SK-N-SH (cell line): Measurements from ENCODE around the gene TOX4.

ENCODE experiments used
- EP300 ChIP-seq, 2 experiments: IDR thresholded peaks; 2 replicates each; pipeline versions ENCODE4 v1.4.0 to v1.6.1; 2012; ENCODE audit warnings: borderline replicate concordance in 1 of 2, low read depth in 1 of 2, low read length in 1 of 2
- GABPA ChIP-seq: IDR thresholded peaks from 2 replicates; pipeline ENCODE4 v1.4.0; 2012; ENCODE audit warnings: low read depth, mild to moderate bottlenecking
- JUND ChIP-seq: IDR thresholded peaks from 2 replicates; pipeline ENCODE4 v1.4.0; 2012
- NRF1 ChIP-seq: IDR thresholded peaks from 2 replicates; pipeline ENCODE4 v1.6.1; 2012; ENCODE audit warnings: low read depth, mild to moderate bottlenecking, low read length
- POLR2AphosphoS5 ChIP-seq: IDR thresholded peaks from 2 replicates; pipeline ENCODE4 v1.6.1; 2012; ENCODE audit warnings: low read depth, low read length
- TCF12 ChIP-seq: IDR thresholded peaks from 2 replicates; pipeline ENCODE4 v1.4.0; 2012
- TF ChIP-seq, protein P1 (sequence below): IDR thresholded peaks from 2 replicates; pipeline ENCODE4 v1.4.0; 2012; ENCODE audit warnings: low read depth
- TF ChIP-seq, protein P2 (sequence below): fragments of 150-350 bp; IDR thresholded peaks from 2 replicates; pipeline ENCODE4 v1.6.1; 2017; ENCODE audit warnings: antibody characterized with exemption, low read length, low read depth, borderline replicate concordance
- TF ChIP-seq, protein P3 (sequence below): fragments of 150-350 bp; IDR thresholded peaks from 2 replicates; pipeline ENCODE4 v1.6.1; 2016; ENCODE audit warnings: mild to moderate bottlenecking, low read depth, low read length
- TF ChIP-seq, protein P4 (sequence below): fragments of 200-600 bp; sonication (generic); IDR thresholded peaks from 2 replicates; pipeline ENCODE4 v1.6.1; 2017; ENCODE audit warnings: antibody characterized with exemption, mild to moderate bottlenecking, moderate library complexity
- TF ChIP-seq, protein P5 (sequence below): IDR thresholded peaks from 2 replicates; pipeline ENCODE4 v1.4.0; 2012; ENCODE audit warnings: low read depth, borderline replicate concordance

DNA sequence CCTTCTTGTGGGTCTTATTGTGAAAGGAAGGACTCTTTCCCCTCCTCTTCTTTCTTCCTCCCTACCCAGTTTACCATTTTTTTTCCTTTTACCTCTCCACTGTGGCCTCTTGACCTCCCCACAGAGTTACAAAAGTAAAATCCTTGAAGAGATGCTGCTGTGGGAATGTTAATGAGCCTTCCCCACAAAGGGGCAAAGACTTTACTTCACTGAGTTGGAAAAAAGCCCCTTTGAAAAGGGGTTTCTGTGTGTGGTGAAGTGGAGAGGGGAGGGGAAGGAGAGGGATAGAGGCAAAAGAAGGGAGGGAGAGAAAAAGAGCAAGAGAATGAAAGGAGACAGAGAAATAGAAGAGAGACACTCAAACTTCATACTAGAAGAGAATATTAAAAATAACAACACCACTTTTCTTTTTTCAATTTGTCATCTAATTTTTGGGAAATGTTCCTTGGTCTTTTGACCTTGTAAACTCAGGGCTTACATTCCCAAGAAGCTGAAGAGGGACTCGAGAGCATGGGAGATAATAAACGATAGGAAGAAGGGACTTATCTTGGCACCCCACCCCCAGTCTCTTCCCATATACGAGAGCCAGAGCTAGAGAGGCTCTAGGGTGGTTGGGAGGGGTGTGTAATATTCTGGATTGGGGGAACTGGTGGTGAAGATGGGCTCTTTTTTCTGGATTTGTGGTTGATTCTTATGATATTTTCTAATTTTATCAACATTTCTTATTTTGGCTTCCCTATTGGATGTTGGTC is 62.4 kb downstream of the TOX4 start:
- no peak for TF ChIP-seq POLR2AphosphoS5
- TF ChIP-seq, protein P1, sequence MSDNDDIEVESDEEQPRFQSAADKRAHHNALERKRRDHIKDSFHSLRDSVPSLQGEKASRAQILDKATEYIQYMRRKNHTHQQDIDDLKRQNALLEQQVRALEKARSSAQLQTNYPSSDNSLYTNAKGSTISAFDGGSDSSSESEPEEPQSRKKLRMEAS, result no peak
- no peak for TF ChIP-seq JUND
- TF ChIP-seq, protein P2, sequence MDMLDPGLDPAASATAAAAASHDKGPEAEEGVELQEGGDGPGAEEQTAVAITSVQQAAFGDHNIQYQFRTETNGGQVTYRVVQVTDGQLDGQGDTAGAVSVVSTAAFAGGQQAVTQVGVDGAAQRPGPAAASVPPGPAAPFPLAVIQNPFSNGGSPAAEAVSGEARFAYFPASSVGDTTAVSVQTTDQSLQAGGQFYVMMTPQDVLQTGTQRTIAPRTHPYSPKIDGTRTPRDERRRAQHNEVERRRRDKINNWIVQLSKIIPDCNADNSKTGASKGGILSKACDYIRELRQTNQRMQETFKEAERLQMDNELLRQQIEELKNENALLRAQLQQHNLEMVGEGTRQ, result no peak
- TF ChIP-seq, protein P3, sequence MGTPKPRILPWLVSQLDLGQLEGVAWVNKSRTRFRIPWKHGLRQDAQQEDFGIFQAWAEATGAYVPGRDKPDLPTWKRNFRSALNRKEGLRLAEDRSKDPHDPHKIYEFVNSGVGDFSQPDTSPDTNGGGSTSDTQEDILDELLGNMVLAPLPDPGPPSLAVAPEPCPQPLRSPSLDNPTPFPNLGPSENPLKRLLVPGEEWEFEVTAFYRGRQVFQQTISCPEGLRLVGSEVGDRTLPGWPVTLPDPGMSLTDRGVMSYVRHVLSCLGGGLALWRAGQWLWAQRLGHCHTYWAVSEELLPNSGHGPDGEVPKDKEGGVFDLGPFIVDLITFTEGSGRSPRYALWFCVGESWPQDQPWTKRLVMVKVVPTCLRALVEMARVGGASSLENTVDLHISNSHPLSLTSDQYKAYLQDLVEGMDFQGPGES, result no peak
- TF ChIP-seq, protein P4, sequence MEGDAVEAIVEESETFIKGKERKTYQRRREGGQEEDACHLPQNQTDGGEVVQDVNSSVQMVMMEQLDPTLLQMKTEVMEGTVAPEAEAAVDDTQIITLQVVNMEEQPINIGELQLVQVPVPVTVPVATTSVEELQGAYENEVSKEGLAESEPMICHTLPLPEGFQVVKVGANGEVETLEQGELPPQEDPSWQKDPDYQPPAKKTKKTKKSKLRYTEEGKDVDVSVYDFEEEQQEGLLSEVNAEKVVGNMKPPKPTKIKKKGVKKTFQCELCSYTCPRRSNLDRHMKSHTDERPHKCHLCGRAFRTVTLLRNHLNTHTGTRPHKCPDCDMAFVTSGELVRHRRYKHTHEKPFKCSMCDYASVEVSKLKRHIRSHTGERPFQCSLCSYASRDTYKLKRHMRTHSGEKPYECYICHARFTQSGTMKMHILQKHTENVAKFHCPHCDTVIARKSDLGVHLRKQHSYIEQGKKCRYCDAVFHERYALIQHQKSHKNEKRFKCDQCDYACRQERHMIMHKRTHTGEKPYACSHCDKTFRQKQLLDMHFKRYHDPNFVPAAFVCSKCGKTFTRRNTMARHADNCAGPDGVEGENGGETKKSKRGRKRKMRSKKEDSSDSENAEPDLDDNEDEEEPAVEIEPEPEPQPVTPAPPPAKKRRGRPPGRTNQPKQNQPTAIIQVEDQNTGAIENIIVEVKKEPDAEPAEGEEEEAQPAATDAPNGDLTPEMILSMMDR, result no peak
- TF ChIP-seq EP300 (IDR thresholded peaks at IDR 0.05; ENCODE audit: borderline replicate concordance in 1 of 2, low read depth in 1 of 2, low read length in 1 of 2), result no peak
- no peak for TF ChIP-seq TCF12
- TF ChIP-seq NRF1, result no peak
- TF ChIP-seq, protein P5, sequence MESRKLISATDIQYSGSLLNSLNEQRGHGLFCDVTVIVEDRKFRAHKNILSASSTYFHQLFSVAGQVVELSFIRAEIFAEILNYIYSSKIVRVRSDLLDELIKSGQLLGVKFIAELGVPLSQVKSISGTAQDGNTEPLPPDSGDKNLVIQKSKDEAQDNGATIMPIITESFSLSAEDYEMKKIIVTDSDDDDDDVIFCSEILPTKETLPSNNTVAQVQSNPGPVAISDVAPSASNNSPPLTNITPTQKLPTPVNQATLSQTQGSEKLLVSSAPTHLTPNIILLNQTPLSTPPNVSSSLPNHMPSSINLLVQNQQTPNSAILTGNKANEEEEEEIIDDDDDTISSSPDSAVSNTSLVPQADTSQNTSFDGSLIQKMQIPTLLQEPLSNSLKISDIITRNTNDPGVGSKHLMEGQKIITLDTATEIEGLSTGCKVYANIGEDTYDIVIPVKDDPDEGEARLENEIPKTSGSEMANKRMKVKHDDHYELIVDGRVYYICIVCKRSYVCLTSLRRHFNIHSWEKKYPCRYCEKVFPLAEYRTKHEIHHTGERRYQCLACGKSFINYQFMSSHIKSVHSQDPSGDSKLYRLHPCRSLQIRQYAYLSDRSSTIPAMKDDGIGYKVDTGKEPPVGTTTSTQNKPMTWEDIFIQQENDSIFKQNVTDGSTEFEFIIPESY, result no peak
- no peak for TF ChIP-seq GABPA
